Tibial nerve (tissue), 4 donors: ENCODE results near the gene TSPAN7. TPM values are rescaled to one million over a fixed set of nuclear protein-coding genes. Genes with fewer than 3 reads are reported as not detected.

ENCODE experiments used
- DNase-seq, 2 donors: peaks; one replicate each; pipeline ENCODE4 v3.0.0-alpha.2; 2019; ENCODE audit warnings: low spot score in 2 of 2
- H3K27ac ChIP-seq, 4 donors: fragments of 200-600 bp; sonication (generic) in 3 of 4; one replicate each; pipeline ENCODE4 v1.5.1; 2017 to 2019; ENCODE audit warnings: mild to moderate bottlenecking in 1 of 4
- H3K27me3 ChIP-seq, 2 donors: fragments of 200-600 bp; sonication (generic) in 1 of 2; one replicate each; pipeline versions ENCODE4 v1.5.1 to v1.6.0; 2017 to 2019
- H3K36me3 ChIP-seq, 3 donors: fragments of 200-600 bp; sonication (generic); one replicate each; pipeline ENCODE4 v1.5.1; 2018 to 2019
- H3K4me1 ChIP-seq, 4 donors: fragments of 200-600 bp; sonication (generic) in 3 of 4; one replicate each; pipeline ENCODE4 v1.5.1; 2017 to 2019
- H3K4me3 ChIP-seq, 4 donors: fragments of 200-600 bp; sonication (generic) in 3 of 4; one replicate each; pipeline ENCODE4 v1.5.1; 2017 to 2019; ENCODE audit warnings: mild to moderate bottlenecking in 1 of 4, moderate library complexity in 1 of 4
- H3K9me3 ChIP-seq, 4 donors: fragments of 200-600 bp; sonication (generic) in 3 of 4; one replicate each; pipeline ENCODE4 v1.5.1; 2017 to 2019
- CTCF ChIP-seq, 5 experiments: fragments of 200-600 bp in 3 of 5; fragments of 450-650 bp in 2 of 5; sonication (generic) in 3 of 5; IDR thresholded peaks; one replicate each; pipeline ENCODE4 v1.5.1; 2016 to 2019; ENCODE audit warnings: antibody characterized with exemption in 5 of 5, mild to moderate bottlenecking in 3 of 5, moderate library complexity in 2 of 5
- EP300 ChIP-seq, 2 donors: sonication (generic); formaldehyde crosslinking; IDR thresholded peaks; one replicate each; pipeline ENCODE4 v1.6.1; 2017; ENCODE audit warnings: antibody characterized with exemption in 2 of 2, mild to moderate bottlenecking in 1 of 2
- POLR2A ChIP-seq, 2 donors: fragments of 450-650 bp; IDR thresholded peaks; one replicate each; pipeline ENCODE4 v1.6.1; 2017; ENCODE audit warnings: antibody characterized with exemption in 2 of 2, mild to moderate bottlenecking in 2 of 2, moderate library complexity in 2 of 2
- WGBS, 2 donors: methylation state at CpG; one replicate each; pipeline ENCODE4 v1.1.5; 2018; 5-methylcytosine and 5-hydroxymethylcytosine counted together
- total RNA-seq, 4 donors: library from RNA; depleted of rRNA; stranded (reverse); fragments of >200 nt; gene quantifications; one replicate each; pipeline ENCODE4 v1.1.0, GENCODE V29; 2016

TSPAN7 gene
- total RNA-seq, 4 donors from 2014 or later, result 28.5 to 68.2 (median 40.5) TPM

GRCh38 chrX:38704146-38704882 is 143.0 kb downstream of the TSPAN7 start:
- Histone ChIP-seq H3K9me3 (no peaks in the 10 kb centered on the region), H3K4me3 (no peak overlapping the region), H3K4me1 (no peaks in the 10 kb centered on the region), H3K36me3 (no peaks in the 10 kb centered on the region), H3K27ac (no peak overlapping the region), H3K27me3 (no peaks in the 10 kb centered on the region)
- 68 to 93% methylated on average over 2 of the region's 2 CpGs for WGBS, 2 donors
- no peak for DNase-seq
- TF ChIP-seq CTCF (IDR thresholded peaks at IDR 0.05), result no peak
- no peak for TF ChIP-seq POLR2A (IDR thresholded peaks at IDR 0.05)
- TF ChIP-seq EP300 (IDR thresholded peaks at IDR 0.05), result no peak

DNA sequence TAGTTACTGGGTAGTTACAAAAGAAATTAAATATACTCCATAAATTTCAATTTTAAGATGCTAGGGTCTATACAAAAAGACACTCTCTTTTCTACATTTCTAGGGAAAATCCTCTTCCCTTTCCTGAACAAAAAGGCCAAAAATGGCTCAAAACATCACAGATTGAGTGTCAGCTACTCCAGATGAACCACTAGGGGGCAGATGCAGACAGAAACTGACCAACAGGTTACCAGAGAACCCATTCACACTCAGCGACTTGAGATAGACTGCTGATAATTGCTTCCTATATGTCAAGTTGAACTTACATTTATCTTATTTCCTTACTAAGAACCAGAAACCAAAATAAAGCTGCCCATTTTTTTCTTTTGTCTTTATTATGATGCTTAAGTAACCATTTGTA is 156.5 kb downstream of the TSPAN7 start:
- H3K9me3 ChIP-seq, result no peaks in the 10 kb centered on the region
- WGBS, 2 donors, result 39 to 73% methylated on average over 1 of the region's 1 CpG
- DNase-seq, result no peak
- H3K27ac ChIP-seq, result no peak overlapping the region
- no peaks in the 10 kb centered on the region for H3K36me3 ChIP-seq
- TF ChIP-seq CTCF (IDR thresholded peaks at IDR 0.05) (peak in 1 of 5 experiments; percentile 9), EP300 (IDR thresholded peaks at IDR 0.05) (no peak)
- no peaks in the 10 kb centered on the region for H3K27me3 ChIP-seq
- H3K4me1 ChIP-seq, result no peaks in the 10 kb centered on the region
- no peak overlapping the region for H3K4me3 ChIP-seq

- Histone ChIP-seq H3K27me3 (no peaks in the 10 kb centered on the region), H3K4me1 (no peaks in the 10 kb centered on the region), H3K27ac (no peak overlapping the region), H3K4me3 (no peak overlapping the region), H3K36me3 (no peaks in the 10 kb centered on the region), H3K9me3 (no peaks in the 10 kb centered on the region)
- TF ChIP-seq CTCF (IDR thresholded peaks at IDR 0.05) (no peak), EP300 (IDR thresholded peaks at IDR 0.05) (no peak), POLR2A (IDR thresholded peaks at IDR 0.05) (no peak)
- WGBS, 2 donors, result 55 to 67% methylated on average over 1 of the region's 1 CpG
- no peak for DNase-seq
These were observed 157.0 kb downstream of the TSPAN7 start for GRCh38 chrX:38718311-38718710.

GRCh38 chrX:38726612-38727011 is 165.3 kb downstream of the TSPAN7 start:
- Histone ChIP-seq H3K4me1 (no peaks in the 10 kb centered on the region), H3K27me3 (no peaks in the 10 kb centered on the region), H3K4me3 (no peak overlapping the region), H3K36me3 (no peaks in the 10 kb centered on the region), H3K9me3 (no peaks in the 10 kb centered on the region), H3K27ac (no peak overlapping the region)
- WGBS, 2 donors, result 27 to 44% methylated on average over 2 of the region's 2 CpGs
- peak in 1 of 2 donors; percentile 6 for DNase-seq
- TF ChIP-seq CTCF (IDR thresholded peaks at IDR 0.05), result no peak
- peak in 1 of 2 donors; percentile 25 for TF ChIP-seq EP300 (IDR thresholded peaks at IDR 0.05)

GRCh38 chrX:38727668-38728067 is 166.3 kb downstream of the TSPAN7 start:
- Histone ChIP-seq H3K36me3 (no peaks in the 10 kb centered on the region), H3K4me3 (no peak overlapping the region), H3K27ac (no peak overlapping the region), H3K27me3 (no peaks in the 10 kb centered on the region), H3K4me1 (no peaks in the 10 kb centered on the region), H3K9me3 (no peaks in the 10 kb centered on the region)
- no peak for TF ChIP-seq POLR2A (IDR thresholded peaks at IDR 0.05)
- no peak for TF ChIP-seq CTCF (IDR thresholded peaks at IDR 0.05)
- no peak for TF ChIP-seq EP300 (IDR thresholded peaks at IDR 0.05)
- WGBS, 2 donors, result 78 to 85% methylated on average over 3 of the region's 3 CpGs
- no peak for DNase-seq
